ENCODE data around the gene ADAM33. TPM values are rescaled to one million over a fixed set of nuclear protein-coding genes. Genes with fewer than 3 reads are reported as not detected.

Gene ADAM33
- total RNA-seq, 1 experiment from 2014 or later, result not detected

DNA sequence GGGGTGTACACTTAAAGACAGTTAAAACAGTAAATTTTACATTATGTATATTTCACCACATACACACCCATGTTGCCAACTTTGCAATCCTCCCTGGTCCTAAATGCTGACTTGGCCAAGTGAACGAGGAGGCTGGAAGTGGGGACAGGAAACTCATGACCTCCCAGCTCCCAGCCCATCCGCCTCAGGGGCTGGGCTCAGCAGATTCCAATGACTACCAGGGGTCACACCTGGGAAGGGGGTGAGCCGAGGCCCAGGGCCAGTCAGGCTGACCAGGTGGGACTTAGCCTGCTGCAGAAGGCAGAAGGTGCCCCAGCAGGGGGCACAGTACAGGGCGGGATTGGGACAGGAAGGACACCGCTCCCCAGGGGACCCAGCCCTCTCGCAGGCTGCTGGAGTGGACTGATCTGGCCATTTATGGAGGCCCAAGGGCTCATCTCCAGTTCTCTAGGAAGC lies 28.2 kb upstream of the ADAM33 start:
- intact Hi-C loops (cut with micrococcal nuclease), result loop anchor here (1.0 kb wide), 1 partner anchor 147 kb away; no protein-coding TSS in a partner anchor
- POLR2A ChIA-PET, result no interaction called here
- RAD21 ChIA-PET (ENCODE audit: low non-redundant PET in 1 of 2, low total read pairs in 2 of 2, uncharacterized antibody in 2 of 2, unreplicated experiment in 2 of 2), result interaction anchor here in 1 of 2 experiments (1.6 kb wide), 1 partner anchor 33 kb away, joined by 10 read pairs; no protein-coding TSS in a partner anchor

DNA sequence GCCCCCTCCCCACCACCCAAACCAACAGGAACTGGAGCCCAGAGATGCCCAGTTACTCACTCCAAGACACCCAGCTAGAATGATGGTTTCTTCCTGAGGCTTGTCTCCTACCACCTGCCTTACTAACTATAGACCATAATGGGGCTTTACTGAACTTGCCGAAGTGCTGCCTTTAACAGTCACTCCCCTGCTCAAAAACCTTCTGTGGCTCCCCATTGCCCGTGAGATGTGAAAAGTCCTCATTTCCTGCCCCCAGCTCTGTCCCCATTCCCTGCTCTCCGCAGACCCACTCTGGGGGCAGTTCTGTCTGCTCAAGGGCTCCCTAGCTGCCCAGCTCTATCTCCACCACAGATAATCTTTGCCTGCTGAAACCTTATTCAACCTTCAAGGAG lies 25.7 kb upstream of the ADAM33 start:
- Histone ChIP-seq H3K36me3 (ENCODE audit: control insufficient read depth in 1 of 2, insufficient read depth in 2 of 2, low read length in 2 of 2) (no peaks in the 10 kb centered on the region), H3K4me2 (ENCODE audit: low read length) (no peak overlapping the region), H3K9me3 (ENCODE audit: control insufficient read depth in 1 of 2, insufficient read depth in 1 of 2, low read depth in 1 of 2, low read length in 2 of 2) (no peaks in the 10 kb centered on the region), H4K20me1 (ENCODE audit: insufficient read depth) (no peaks in the 10 kb centered on the region), H3K9ac (ENCODE audit: low read length) (no peak overlapping the region), H3K27me3 (ENCODE audit: insufficient read depth, low read length) (no peaks in the 10 kb centered on the region), H3K79me2 (ENCODE audit: insufficient read depth, low read length) (no peaks in the 10 kb centered on the region), H3K4me3 (replicated peaks in 1 of 2; ENCODE audit: low read depth in 1 of 2, low read length in 2 of 2) (no peak overlapping the region), H3K4me1 (ENCODE audit: control insufficient read depth in 1 of 2, insufficient read depth in 2 of 2, low read length in 2 of 2) (peaks cover 0 to 12% of the 10 kb centered on the region in 2 experiments; a peak in 3 of 4 replicates), H3K27ac (ENCODE audit: low read depth, low read length) (no peak overlapping the region), H3K9me2 (ENCODE audit: insufficient read depth) (no peaks in the 10 kb centered on the region), H2AFZ (ENCODE audit: low read depth, low read length, poor library complexity, severe bottlenecking) (no peak overlapping the region)
- POLR2A ChIA-PET, result no interaction called here
- CTCF ChIA-PET, result interaction anchor here (1.6 kb wide), 1 partner anchor 11 kb away, joined by 7 read pairs; no protein-coding TSS in a partner anchor
- no peak for DNase-seq (ENCODE audit: low read depth, low spot score)
- no peak for ATAC-seq
- RAD21 ChIA-PET (ENCODE audit: low non-redundant PET in 1 of 2, low total read pairs in 2 of 2, uncharacterized antibody in 2 of 2, unreplicated experiment in 2 of 2), result no interaction called here
- BruUV-seq (replicated peaks), result no TSS peak
- intact Hi-C loops (cut with micrococcal nuclease), result no loop called here
- TF ChIP-seq FOSL1 (IDR thresholded peaks at IDR 0.05; ENCODE audit: low read depth) (no peak), EZH2phosphoT487 (IDR thresholded peaks at IDR 0.05; ENCODE audit: borderline replicate concordance) (no peak), CEBPB (IDR thresholded peaks at IDR 0.05; ENCODE audit: low read depth) (no peak), ZNF274 (IDR thresholded peaks at IDR 0.05; ENCODE audit: low read depth, low read length) (no peak), POLR2AphosphoS5 (IDR thresholded peaks at IDR 0.05; ENCODE audit: low read depth, low read length) (no peak), TCF7L2 (IDR thresholded peaks at IDR 0.05; ENCODE audit: borderline replicate concordance, extremely low read depth, insufficient read depth, insufficient read length) (no peak), SIN3A (IDR thresholded peaks at IDR 0.05; ENCODE audit: low read depth) (no peak), ELF1 (IDR thresholded peaks at IDR 0.05; ENCODE audit: borderline replicate concordance, low read depth) (no peak), EZH2 (IDR thresholded peaks at IDR 0.05) (no peak), CBX3 (IDR thresholded peaks at IDR 0.05; ENCODE audit: low read depth) (no peak), ZFX (IDR thresholded peaks at IDR 0.05) (no peak), POLR2A (IDR thresholded peaks at IDR 0.05; ENCODE audit: borderline replicate concordance, extremely low read depth, insufficient read depth, insufficient read length) (no peak)
- TF ChIP-seq, protein P1, sequence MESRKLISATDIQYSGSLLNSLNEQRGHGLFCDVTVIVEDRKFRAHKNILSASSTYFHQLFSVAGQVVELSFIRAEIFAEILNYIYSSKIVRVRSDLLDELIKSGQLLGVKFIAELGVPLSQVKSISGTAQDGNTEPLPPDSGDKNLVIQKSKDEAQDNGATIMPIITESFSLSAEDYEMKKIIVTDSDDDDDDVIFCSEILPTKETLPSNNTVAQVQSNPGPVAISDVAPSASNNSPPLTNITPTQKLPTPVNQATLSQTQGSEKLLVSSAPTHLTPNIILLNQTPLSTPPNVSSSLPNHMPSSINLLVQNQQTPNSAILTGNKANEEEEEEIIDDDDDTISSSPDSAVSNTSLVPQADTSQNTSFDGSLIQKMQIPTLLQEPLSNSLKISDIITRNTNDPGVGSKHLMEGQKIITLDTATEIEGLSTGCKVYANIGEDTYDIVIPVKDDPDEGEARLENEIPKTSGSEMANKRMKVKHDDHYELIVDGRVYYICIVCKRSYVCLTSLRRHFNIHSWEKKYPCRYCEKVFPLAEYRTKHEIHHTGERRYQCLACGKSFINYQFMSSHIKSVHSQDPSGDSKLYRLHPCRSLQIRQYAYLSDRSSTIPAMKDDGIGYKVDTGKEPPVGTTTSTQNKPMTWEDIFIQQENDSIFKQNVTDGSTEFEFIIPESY (IDR thresholded peaks at IDR 0.05; ENCODE audit: extremely low read depth, insufficient replicate concordance, low read length), result no peak

More for the DNA sequence above, 28.2 kb upstream of the ADAM33 start:
- Histone ChIP-seq H3K27ac (ENCODE audit: low read depth, low read length) (no peak overlapping the region), H3K27me3 (ENCODE audit: insufficient read depth, low read length) (no peaks in the 10 kb centered on the region), H3K9me3 (ENCODE audit: control insufficient read depth in 1 of 2, insufficient read depth in 1 of 2, low read depth in 1 of 2, low read length in 2 of 2) (no peaks in the 10 kb centered on the region), H3K36me3 (ENCODE audit: control insufficient read depth in 1 of 2, insufficient read depth in 2 of 2, low read length in 2 of 2) (no peaks in the 10 kb centered on the region), H3K9me2 (ENCODE audit: insufficient read depth) (no peaks in the 10 kb centered on the region), H3K4me2 (ENCODE audit: low read length) (no peak overlapping the region), H3K4me1 (ENCODE audit: control insufficient read depth in 1 of 2, insufficient read depth in 2 of 2, low read length in 2 of 2) (peaks cover 0 to 12% of the 10 kb centered on the region in 2 experiments; a peak in 3 of 4 replicates), H4K20me1 (ENCODE audit: insufficient read depth) (no peaks in the 10 kb centered on the region), H3K4me3 (replicated peaks in 1 of 2; ENCODE audit: low read depth in 1 of 2, low read length in 2 of 2) (no peak overlapping the region), H3K9ac (ENCODE audit: low read length) (no peak overlapping the region), H3K79me2 (ENCODE audit: insufficient read depth, low read length) (no peaks in the 10 kb centered on the region), H2AFZ (ENCODE audit: low read depth, low read length, poor library complexity, severe bottlenecking) (no peak overlapping the region)
- no TSS peak for BruUV-seq (replicated peaks)
- TF ChIP-seq, protein P2, sequence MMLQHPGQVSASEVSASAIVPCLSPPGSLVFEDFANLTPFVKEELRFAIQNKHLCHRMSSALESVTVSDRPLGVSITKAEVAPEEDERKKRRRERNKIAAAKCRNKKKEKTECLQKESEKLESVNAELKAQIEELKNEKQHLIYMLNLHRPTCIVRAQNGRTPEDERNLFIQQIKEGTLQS (IDR thresholded peaks at IDR 0.05), result no peak
- TF ChIP-seq, protein P3, sequence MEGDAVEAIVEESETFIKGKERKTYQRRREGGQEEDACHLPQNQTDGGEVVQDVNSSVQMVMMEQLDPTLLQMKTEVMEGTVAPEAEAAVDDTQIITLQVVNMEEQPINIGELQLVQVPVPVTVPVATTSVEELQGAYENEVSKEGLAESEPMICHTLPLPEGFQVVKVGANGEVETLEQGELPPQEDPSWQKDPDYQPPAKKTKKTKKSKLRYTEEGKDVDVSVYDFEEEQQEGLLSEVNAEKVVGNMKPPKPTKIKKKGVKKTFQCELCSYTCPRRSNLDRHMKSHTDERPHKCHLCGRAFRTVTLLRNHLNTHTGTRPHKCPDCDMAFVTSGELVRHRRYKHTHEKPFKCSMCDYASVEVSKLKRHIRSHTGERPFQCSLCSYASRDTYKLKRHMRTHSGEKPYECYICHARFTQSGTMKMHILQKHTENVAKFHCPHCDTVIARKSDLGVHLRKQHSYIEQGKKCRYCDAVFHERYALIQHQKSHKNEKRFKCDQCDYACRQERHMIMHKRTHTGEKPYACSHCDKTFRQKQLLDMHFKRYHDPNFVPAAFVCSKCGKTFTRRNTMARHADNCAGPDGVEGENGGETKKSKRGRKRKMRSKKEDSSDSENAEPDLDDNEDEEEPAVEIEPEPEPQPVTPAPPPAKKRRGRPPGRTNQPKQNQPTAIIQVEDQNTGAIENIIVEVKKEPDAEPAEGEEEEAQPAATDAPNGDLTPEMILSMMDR (IDR thresholded peaks at IDR 0.05 in 2 of 3, conservative IDR thresholded peaks at IDR 0.05 in 1 of 3; ENCODE audit: borderline replicate concordance in 1 of 3, insufficient read depth in 1 of 3, low read depth in 2 of 3, low read length in 2 of 3), result 0 out of 6 replicates have a peak, but pooled peaks of 1 of the 3 experiments have one; percentile 9
- CTCF ChIA-PET, result interaction anchor here (0.9 to 2.7 kb wide), 16 partner anchors 10 to 177 kb away, joined by 3 to 69 read pairs (median 6); partner anchors contain the start of genes ADISSP and SPEF1
- ATAC-seq (peak; percentile 45), DNase-seq (ENCODE audit: low read depth, low spot score) (no peak)

Data from HCT116 (cell line).